Liver (tissue), 2 donors: ENCODE results near the gene TEX36.

ENCODE experiments used
- CTCF ChIP-seq: fragments of 150-350 bp; IDR thresholded peaks from 2 replicates; pipeline ENCODE4 v1.5.1; 2017; ENCODE audit warnings: improper control_type of control experiment, low read depth, low read length; ENCODE audit not compliant: missing input control
- MAX ChIP-seq: IDR thresholded peaks from 2 replicates; pipeline ENCODE4 v1.6.1; 2016; ENCODE audit warnings: antibody characterized with exemption
- donor health status: healthy.

- TF ChIP-seq CTCF: no peak
- TF ChIP-seq MAX: no peak
These were observed 39.8 kb upstream of the TEX36 start for GRCh38 chr10:125722811-125723210.
